Measurements from ENCODE around the gene TMEM38A. TPM values are rescaled to one million over a fixed set of nuclear protein-coding genes. Genes with fewer than 3 reads are reported as not detected.

The TMEM38A gene
- total RNA-seq: 1.7 and 3.6 TPM in 2 replicates

GRCh38 chr19:16660763-16661479 is at the start of gene TMEM38A:
Gene TMEM38A (plus strand): TSS chr19:16661139. CDS start chr19:16661218, 79 bp downstream.

GRCh38 chr19:16628183-16628983 is 32.6 kb upstream of the TMEM38A start, which contains the start of gene MED26:
Gene MED26 (minus strand): TSS chr19:16628204. CDS start chr19:16627943, 261 bp downstream.

GRCh38 chr19:16659832-16660708 is 869 bp upstream of the TMEM38A start, which contains the start of gene SMIM7:
Gene SMIM7 (minus strand): TSS chr19:16660144. CDS start chr19:16660110, 34 bp downstream.

Small RNA genes lying within 50 kb of the gene (small RNA-seq; reads per million reads assigned to genes)
- not detected for gene AC008737.2

Other genes starting within 250 kb of the TMEM38A start
- 15.0 and 16.5 TPM in 2 replicates for gene EPS15L1, start 189.2 kb upstream of the TMEM38A start, total RNA-seq
- gene CALR3, start 165.0 kb upstream of the TMEM38A start, total RNA-seq: not detected in 2 replicates
- gene C19orf44, start 164.7 kb upstream of the TMEM38A start, total RNA-seq: 3.8 and 4.9 TPM in 2 replicates
- 9.5 and 12.4 TPM in 2 replicates for gene CHERP, start 118.7 kb upstream of the TMEM38A start, total RNA-seq
- 32.3 and 41.2 TPM in 2 replicates for gene SLC35E1, start 88.7 kb upstream of the TMEM38A start, total RNA-seq
- gene MED26, start 32.9 kb upstream of the TMEM38A start, total RNA-seq: 9.1 and 12.4 TPM in 2 replicates
- 54.3 and 55.5 TPM in 2 replicates for gene SMIM7, start 995 bp upstream of the TMEM38A start, total RNA-seq
- gene NWD1, start 58.7 kb downstream of the TMEM38A start, total RNA-seq: not detected in 2 replicates
- 45.5 and 49.0 TPM in 2 replicates for gene SIN3B, start 168.3 kb downstream of the TMEM38A start, total RNA-seq
- 4.6 and 4.9 TPM in 2 replicates for gene F2RL3, start 227.9 kb downstream of the TMEM38A start, total RNA-seq

Measured in vein endothelial cell (primary cell).